Smooth muscle cell of bladder (primary cell): ENCODE results near the gene OR2T5. TPM values are rescaled to one million over a fixed set of nuclear protein-coding genes. Genes with fewer than 3 reads are reported as not detected.

ENCODE experiments used
- total RNA-seq: library from RNA; depleted of rRNA; stranded (reverse); fragments of >200 nt; gene quantifications from 2 replicates; pipeline ENCODE4 v1.2.3, GENCODE V29; 2014

The OR2T5 gene
- total RNA-seq: not detected in 2 replicates

GRCh38 chr1:248488289-248488688 lies at the start of gene OR2T5:
OR2T5 (plus strand) TSS chr1:248488589; CDS start chr1:248488589, 0 bp downstream.

GRCh38 chr1:248445399-248445798 lies 43.0 kb upstream of the OR2T5 start, which contains the start of gene OR2T2:
OR2T2 (plus strand) TSS chr1:248445637; CDS start chr1:248452798, 7,161 bp downstream.

GRCh38 chr1:248473051-248473450 lies 15.3 kb upstream of the OR2T5 start, which contains the start of gene OR2T3:
OR2T3 (plus strand) TSS chr1:248473351; CDS start chr1:248473351, 0 bp downstream.

GRCh38 chr1:248507773-248508172 lies 19.4 kb downstream of the OR2T5 start, which contains the start of gene OR2G6:
OR2G6 (plus strand) TSS chr1:248508073; CDS start chr1:248521647, 13,574 bp downstream.

Other genes starting within 250 kb of the OR2T5 start
- gene OR2T33, start 210.6 kb upstream of the OR2T5 start, total RNA-seq: not detected in 2 replicates
- gene OR2T12, start 185.2 kb upstream of the OR2T5 start, total RNA-seq: not detected in 2 replicates
- gene OR2M7, start 164.0 kb upstream of the OR2T5 start, total RNA-seq: not detected in 2 replicates
- not detected in 2 replicates for gene OR14C36, start 139.8 kb upstream of the OR2T5 start, total RNA-seq
- gene OR2T4, start 126.9 kb upstream of the OR2T5 start, total RNA-seq: not detected in 2 replicates
- not detected in 2 replicates for gene OR2T6, start 112.8 kb upstream of the OR2T5 start, total RNA-seq
- not detected in 2 replicates for gene OR2T1, start 85.5 kb upstream of the OR2T5 start, total RNA-seq
- gene OR2T2, start 43.0 kb upstream of the OR2T5 start, total RNA-seq: not detected in 2 replicates
- gene OR2T3, start 15.2 kb upstream of the OR2T5 start, total RNA-seq: not detected in 2 replicates
- gene OR2G6, start 19.5 kb downstream of the OR2T5 start, total RNA-seq: not detected in 2 replicates
- not detected in 2 replicates for gene OR2T29, start 74.2 kb downstream of the OR2T5 start, total RNA-seq
- not detected in 2 replicates for gene OR2T34, start 86.2 kb downstream of the OR2T5 start, total RNA-seq
- not detected in 2 replicates for gene OR2T10, start 109.1 kb downstream of the OR2T5 start, total RNA-seq
- gene OR2T11, start 146.5 kb downstream of the OR2T5 start, total RNA-seq: not detected in 2 replicates
- not detected in 2 replicates for gene OR2T35, start 156.7 kb downstream of the OR2T5 start, total RNA-seq
- not detected in 2 replicates for gene OR2T27, start 166.9 kb downstream of the OR2T5 start, total RNA-seq
- gene OR14I1, start 214.2 kb downstream of the OR2T5 start, total RNA-seq: not detected in 2 replicates